PC-9 (cell line): ENCODE results near the gene HMX2. TPM values are rescaled to one million over a fixed set of nuclear protein-coding genes. Genes with fewer than 3 reads are reported as not detected.

Experiments
- Bru-seq: library from RNA; stranded (reverse); fragments of 400-500 nt; gene quantifications from one replicate; lab custom pipeline; 2021; lab: Mats Ljungman, UMichigan
- BruChase-seq, 2 experiments: library from RNA; stranded (reverse); fragments of 400-500 nt; gene quantifications; one replicate each; lab custom pipeline; 2021; lab: Mats Ljungman, UMichigan
- BruUV-seq: library from RNA; stranded (reverse); fragments of 400-500 nt; replicated peaks from 2 replicates; lab custom pipeline; 2021; lab: Mats Ljungman, UMichigan
- CTCF ChIA-PET: fragments of 300-600 bp; sonication (Branson Sonifier 250); formaldehyde crosslinking; loops from one replicate; lab custom pipeline; 2022; ENCODE audit warnings: antibody characterized with exemption; lab: Charles Lee
- POLR2A ChIA-PET: fragments of 300-600 bp; sonication (Branson Sonifier 250); formaldehyde crosslinking; loops from one replicate; lab custom pipeline; 2022; ENCODE audit warnings: antibody characterized with exemption; ENCODE audit not compliant: unreplicated experiment; lab: Charles Lee
- DNase-seq, 2 experiments: peaks; one replicate each; pipeline versions ENCODE4 v3.0.0 to v3.0.0-alpha.2; 2015 to 2022; ENCODE audit warnings: mixed read lengths in 1 of 2
- H2AFZ ChIP-seq: fragments of 200-600 bp; sonication (generic); 2 replicates; pipeline ENCODE4 v1.8.1; 2017; ENCODE audit warnings: antibody characterized with exemption
- H3F3A ChIP-seq: fragments of 200-600 bp; sonication (generic); 2 replicates; pipeline ENCODE4 v1.8.1; 2017; ENCODE audit warnings: antibody characterized with exemption, mild to moderate bottlenecking, low read depth; ENCODE audit not compliant: insufficient read depth
- H3K27ac ChIP-seq: fragments of 200-600 bp; sonication (generic); 2 replicates; pipeline ENCODE4 v1.6.1; 2016; ENCODE audit warnings: mixed run types
- H3K27me3 ChIP-seq: fragments of 200-600 bp; sonication (generic); 2 replicates; pipeline ENCODE4 v1.6.1; 2016; ENCODE audit warnings: low read depth, mixed run types; ENCODE audit not compliant: insufficient read depth
- H3K36me3 ChIP-seq: fragments of 200-600 bp; sonication (generic); 2 replicates; pipeline ENCODE4 v1.6.1; 2016; ENCODE audit warnings: low read depth, mixed run types
- H3K4me1 ChIP-seq: fragments of 200-600 bp; sonication (generic); replicated peaks from 2 replicates; pipeline ENCODE4 v1.6.1; 2016; ENCODE audit warnings: mixed run types; ENCODE audit not compliant: insufficient read depth
- H3K4me2 ChIP-seq: fragments of 200-600 bp; sonication (generic); 2 replicates; pipeline ENCODE4 v1.6.1; 2017; ENCODE audit warnings: mixed run types
- H3K4me3 ChIP-seq: fragments of 200-600 bp; sonication (generic); 2 replicates; pipeline ENCODE4 v1.6.1; 2016; ENCODE audit warnings: mixed run types
- H3K79me2 ChIP-seq: fragments of 200-600 bp; sonication (generic); 2 replicates; pipeline ENCODE4 v1.6.1; 2017; ENCODE audit warnings: low read depth, mixed run types
- H3K9me2 ChIP-seq: fragments of 200-600 bp; sonication (generic); 2 replicates; pipeline ENCODE4 v1.8.1; 2017; ENCODE audit warnings: mild to moderate bottlenecking; ENCODE audit not compliant: insufficient read depth
- H3K9me3 ChIP-seq: fragments of 200-600 bp; sonication (generic); 2 replicates; pipeline ENCODE4 v1.8.1; 2016; ENCODE audit warnings: low read depth; ENCODE audit not compliant: insufficient read depth
- H4K20me1 ChIP-seq: fragments of 200-600 bp; sonication (generic); 2 replicates; pipeline ENCODE4 v1.8.1; 2017; ENCODE audit not compliant: insufficient read depth
- CTCF ChIP-seq: fragments of 200-600 bp; sonication (generic); conservative IDR thresholded peaks from 2 replicates; pipeline ENCODE4 v1.6.1; 2017; ENCODE audit warnings: mixed run types, antibody characterized with exemption, mild to moderate bottlenecking, moderate library complexity
- EZH2 ChIP-seq: fragments of 200-600 bp; sonication (generic); IDR thresholded peaks from 2 replicates; pipeline ENCODE4 v1.8.0; 2017; ENCODE audit warnings: antibody characterized with exemption, low read depth
- intact Hi-C: fragments of 100-400 bp; cut with micrococcal nuclease; formaldehyde crosslinking; loops from one replicate; pipeline ENCODE4 v1.10.0; 2022; ENCODE audit not compliant: unreplicated experiment
- long read RNA-seq: library from polyadenylated mRNA; stranded (forward); transcript quantifications from one replicate; pipeline ENCODE4 v2.0.0, GENCODE V29; 2022
- total RNA-seq: library from RNA; stranded (reverse); gene quantifications from 2 replicates; pipeline ENCODE4 v1.2.3, GENCODE V29; 2021

HMX2 gene
- not detected in 2 replicates for total RNA-seq
- not detected for Bru-seq, nascent RNA
- BruChase-seq, experiment 1, labeled RNA remaining after a 2-hour chase: not detected
- not detected for BruChase-seq, experiment 2, labeled RNA remaining after a 6-hour chase
- long read RNA-seq: 0 reads

- H3K4me3 ChIP-seq: no peak within 1 kb of the TSS
- H3K79me2 ChIP-seq: no peaks in the 10 kb centered on the region
- 0 out of 2 replicates have a peak, but pooled peaks cover 3% of the 10 kb centered on the region for H3K27me3 ChIP-seq
- H3K4me2 ChIP-seq: no peak within 1 kb of the TSS
- H2AFZ ChIP-seq: no peak within 1 kb of the TSS
- TF ChIP-seq EZH2 (no peak), CTCF (no peak)
- DNase-seq: no peak
- H3F3A ChIP-seq: no peaks in the 10 kb centered on the region
- intact Hi-C loops: no loop called here
- H3K27ac ChIP-seq: no peak within 1 kb of the TSS
- no peaks in the 10 kb centered on the region for H3K36me3 ChIP-seq
- no peaks in the 10 kb centered on the region for H3K4me1 ChIP-seq
- CTCF ChIA-PET: no interaction called here
- H3K9me2 ChIP-seq: no peaks in the 10 kb centered on the region
- BruUV-seq: no TSS peak
- POLR2A ChIA-PET: no interaction called here
- H4K20me1 ChIP-seq: no peaks in the 10 kb centered on the region
- H3K9me3 ChIP-seq: no peaks in the 10 kb centered on the region
Observed at GRCh38 chr10:123147635-123148413, at the start of gene HMX2. TSS of gene HMX2 (plus strand) at chr10:123148136. CDS start at chr10:123148379, 243 bp downstream.

- CTCF ChIA-PET: no interaction called here
- POLR2A ChIA-PET: no interaction called here
- Histone ChIP-seq H3K27ac (no peak overlapping the region), H3K4me2 (peak overlapping the region; percentile 23; the same call in 1 of the 2 replicates), H4K20me1 (no peaks in the 10 kb centered on the region), H3F3A (no peaks in the 10 kb centered on the region), H3K79me2 (no peaks in the 10 kb centered on the region), H3K4me3 (no peak overlapping the region), H3K9me3 (no peaks in the 10 kb centered on the region), H3K4me1 (no peaks in the 10 kb centered on the region), H3K36me3 (no peaks in the 10 kb centered on the region), H3K9me2 (no peaks in the 10 kb centered on the region), H3K27me3 (0 out of 2 replicates have a peak, but pooled peaks cover 2% of the 10 kb centered on the region), H2AFZ (no peak overlapping the region)
- DNase-seq: peak in 1 of 2 experiments; percentile 35
- intact Hi-C loops: no loop called here
- BruUV-seq: no TSS peak
- no peak for TF ChIP-seq EZH2
- no peak for TF ChIP-seq CTCF
Observed at GRCh38 chr10:123100030-123100762, 47.7 kb upstream of the HMX2 start.

- Histone ChIP-seq H3K36me3 (no peaks in the 10 kb centered on the region), H3K27me3 (no peaks in the 10 kb centered on the region), H3K4me2 (no peak overlapping the region), H3F3A (no peaks in the 10 kb centered on the region), H3K4me1 (no peaks in the 10 kb centered on the region), H4K20me1 (no peaks in the 10 kb centered on the region), H3K9me3 (no peaks in the 10 kb centered on the region), H3K27ac (no peak overlapping the region), H3K79me2 (no peaks in the 10 kb centered on the region), H3K4me3 (no peak overlapping the region), H2AFZ (no peak overlapping the region), H3K9me2 (no peaks in the 10 kb centered on the region)
- no peak for DNase-seq
- ChIA-PET CTCF (no interaction called here), POLR2A (no interaction called here)
- no TSS peak for BruUV-seq
- TF ChIP-seq EZH2 (no peak), CTCF (no peak)
- intact Hi-C loops: no loop called here
Observed at GRCh38 chr10:123101872-123102271, 46.1 kb upstream of the HMX2 start.
